NAMALWA (cell line): ENCODE results near the gene LIF.
"Not testable (repeated sequence)": the region's sequence is repeated elsewhere in the genome, so short reads cannot be mapped to it uniquely, and the experiment has no call there.

Experiments
- DNase-seq: peaks from one replicate; pipeline ENCODE4 v3.0.0-alpha.2; 2015; ENCODE audit warnings: low spot score

LIF gene

GRCh38 chr22:30241576-30242371 lies 4.8 kb downstream of the LIF start:
- no peak for DNase-seq

- peak; percentile 50 for DNase-seq
Measured at GRCh38 chr22:30240541-30241417, 5.8 kb downstream of the LIF start.

- no peak for DNase-seq
Measured at GRCh38 chr22:30239488-30240405, 6.8 kb downstream of the LIF start.

- no peak for DNase-seq
Measured at GRCh38 chr22:30238661-30239487, 7.7 kb downstream of the LIF start.

GRCh38 chr22:30238136-30238535 lies 8.4 kb downstream of the LIF start:
- DNase-seq: no peak

- no peak for DNase-seq
Measured at GRCh38 chr22:30236875-30237274, 9.7 kb downstream of the LIF start.

GRCh38 chr22:30235687-30236170 lies 10.8 kb downstream of the LIF start:
- no peak for DNase-seq

GRCh38 chr22:30234786-30235470 lies 11.6 kb downstream of the LIF start:
- no peak for DNase-seq

GRCh38 chr22:30234325-30234724 lies 12.2 kb downstream of the LIF start:
- DNase-seq: not testable (repeated sequence)

GRCh38 chr22:30233582-30233981 lies 13.0 kb downstream of the LIF start:
- no peak for DNase-seq

GRCh38 chr22:30232716-30233218 lies 13.8 kb downstream of the LIF start:
- no peak for DNase-seq

- no peak for DNase-seq
Measured at GRCh38 chr22:30230787-30231461, 15.6 kb downstream of the LIF start.

GRCh38 chr22:30230330-30230729 lies 16.2 kb downstream of the LIF start:
- DNase-seq: no peak

- DNase-seq: no peak
Measured at GRCh38 chr22:30228509-30229359, 17.8 kb downstream of the LIF start.

- no peak for DNase-seq
Measured at GRCh38 chr22:30227438-30228228, 18.9 kb downstream of the LIF start.

- no peak for DNase-seq
Measured at GRCh38 chr22:30226192-30226832, 20.2 kb downstream of the LIF start.

- no peak for DNase-seq
Measured at GRCh38 chr22:30225220-30225927, 21.2 kb downstream of the LIF start.
